ENCODE measurements around the gene GOSR2. TPM values are rescaled to one million over a fixed set of nuclear protein-coding genes. Genes with fewer than 3 reads are reported as not detected.

Gene GOSR2
- total and polyA plus RNA-seq, 2 experiments from 2014 or later: 47.7 to 62.8 TPM

DNA sequence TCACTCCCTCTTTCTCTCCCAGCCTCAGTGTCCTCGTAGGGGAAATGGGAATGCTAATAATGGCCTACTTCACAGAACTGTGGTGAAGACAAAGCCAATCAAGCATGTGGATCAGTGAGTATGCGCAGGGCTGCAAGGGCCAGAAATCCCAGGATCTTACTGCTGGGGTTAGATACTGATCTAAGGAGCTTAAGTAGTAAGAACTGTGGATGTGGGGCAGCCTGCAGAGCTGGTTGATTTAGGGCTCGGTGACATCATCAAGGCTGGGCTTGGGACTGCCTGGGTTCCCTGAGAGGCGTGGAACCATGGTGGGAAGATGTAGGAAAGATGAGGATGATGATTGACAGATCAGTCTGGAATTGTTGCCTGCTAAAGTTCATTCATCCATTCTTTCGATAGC is 25.6 kb downstream of the GOSR2 start:
- H3K27me3 ChIP-seq: peaks cover 15% of the 10 kb centered on the region
- TF ChIP-seq, protein P1, sequence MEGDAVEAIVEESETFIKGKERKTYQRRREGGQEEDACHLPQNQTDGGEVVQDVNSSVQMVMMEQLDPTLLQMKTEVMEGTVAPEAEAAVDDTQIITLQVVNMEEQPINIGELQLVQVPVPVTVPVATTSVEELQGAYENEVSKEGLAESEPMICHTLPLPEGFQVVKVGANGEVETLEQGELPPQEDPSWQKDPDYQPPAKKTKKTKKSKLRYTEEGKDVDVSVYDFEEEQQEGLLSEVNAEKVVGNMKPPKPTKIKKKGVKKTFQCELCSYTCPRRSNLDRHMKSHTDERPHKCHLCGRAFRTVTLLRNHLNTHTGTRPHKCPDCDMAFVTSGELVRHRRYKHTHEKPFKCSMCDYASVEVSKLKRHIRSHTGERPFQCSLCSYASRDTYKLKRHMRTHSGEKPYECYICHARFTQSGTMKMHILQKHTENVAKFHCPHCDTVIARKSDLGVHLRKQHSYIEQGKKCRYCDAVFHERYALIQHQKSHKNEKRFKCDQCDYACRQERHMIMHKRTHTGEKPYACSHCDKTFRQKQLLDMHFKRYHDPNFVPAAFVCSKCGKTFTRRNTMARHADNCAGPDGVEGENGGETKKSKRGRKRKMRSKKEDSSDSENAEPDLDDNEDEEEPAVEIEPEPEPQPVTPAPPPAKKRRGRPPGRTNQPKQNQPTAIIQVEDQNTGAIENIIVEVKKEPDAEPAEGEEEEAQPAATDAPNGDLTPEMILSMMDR (IDR thresholded peaks at IDR 0.05; ENCODE audit: poor library complexity): no peak
- TF ChIP-seq EZH2phosphoT487 (IDR thresholded peaks at IDR 0.05; ENCODE audit: low read depth, severe bottlenecking, unreplicated experiment) (no peak), EZH2 (IDR thresholded peaks at IDR 0.05; ENCODE audit: borderline replicate concordance) (no peak)
- no peaks in the 10 kb centered on the region for H3K9me2 ChIP-seq (replicated peaks; ENCODE audit: insufficient read depth)
- H3K79me2 ChIP-seq: no peaks in the 10 kb centered on the region
- H3K4me3 ChIP-seq: no peak overlapping the region
- no peak overlapping the region for H3K27ac ChIP-seq
- no peaks in the 10 kb centered on the region for H3K9me3 ChIP-seq (ENCODE audit: low read depth)
- H3K4me2 ChIP-seq: no peak overlapping the region
- no peaks in the 10 kb centered on the region for H4K20me1 ChIP-seq (ENCODE audit: insufficient read depth, poor library complexity, severe bottlenecking)
- DNase-seq (ENCODE audit: low spot score): no peak
- WGBS (ENCODE audit: low lambda C conversion rate, missing lambda C conversion rate): 77% methylated on average over 5 of the region's 5 CpGs
- no peaks in the 10 kb centered on the region for H3K36me3 ChIP-seq (replicated peaks; ENCODE audit: insufficient read depth, low read depth)
- H3K4me1 ChIP-seq (ENCODE audit: insufficient read depth): peaks cover 12% of the 10 kb centered on the region
- no peak overlapping the region for H2AFZ ChIP-seq

DNA sequence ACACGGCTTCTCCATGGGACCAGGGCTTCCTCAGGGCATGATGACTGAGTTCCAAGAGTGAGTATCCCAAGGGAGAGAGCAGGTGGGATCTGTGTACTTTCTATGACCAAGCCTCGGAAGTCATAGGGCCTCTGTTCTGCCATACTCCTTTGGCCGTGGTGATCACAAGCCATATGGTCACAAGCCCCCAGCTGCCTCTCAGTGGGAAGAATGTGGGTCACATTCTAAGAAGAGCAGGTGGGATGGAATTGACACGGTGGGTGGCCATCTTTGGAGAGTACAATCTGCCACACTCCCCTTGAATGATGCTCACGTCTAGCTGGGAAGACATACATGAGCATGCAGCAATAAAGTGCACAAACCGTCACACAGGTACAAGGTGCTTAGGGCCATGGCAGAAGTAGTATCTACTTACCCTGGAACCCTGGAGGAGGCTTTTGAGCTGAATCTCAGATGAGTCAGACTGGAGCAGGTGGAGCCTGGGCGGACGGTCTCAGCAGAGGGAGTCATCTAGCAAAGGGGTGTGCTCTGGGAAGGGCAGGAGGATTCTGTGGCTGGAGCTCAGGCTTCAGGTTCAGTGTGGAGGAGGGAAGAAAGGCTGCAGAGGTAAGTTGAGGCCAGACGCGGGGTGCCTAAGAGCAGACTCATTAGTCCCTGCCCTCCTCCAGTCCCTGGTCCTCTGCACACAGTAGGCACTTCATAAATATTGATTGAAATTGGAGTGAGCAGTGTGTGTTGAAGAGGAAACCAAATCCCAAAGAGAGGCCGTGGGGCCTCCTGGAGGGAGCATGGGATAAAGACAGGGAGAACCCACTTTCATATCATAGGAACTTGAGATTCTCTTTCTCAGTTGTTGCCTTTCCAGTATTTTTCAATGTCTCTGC is 26.6 kb downstream of the GOSR2 start:
- no peaks in the 10 kb centered on the region for H3K36me3 ChIP-seq (replicated peaks; ENCODE audit: insufficient read depth, low read depth)
- TF ChIP-seq, protein P1 (IDR thresholded peaks at IDR 0.05; ENCODE audit: poor library complexity): no peak
- no peaks in the 10 kb centered on the region for H3K9me2 ChIP-seq (replicated peaks; ENCODE audit: insufficient read depth)
- no peaks in the 10 kb centered on the region for H3K9me3 ChIP-seq (ENCODE audit: low read depth)
- DNase-seq (ENCODE audit: low spot score): no peak
- H3K4me2 ChIP-seq: no peak overlapping the region
- no peaks in the 10 kb centered on the region for H4K20me1 ChIP-seq (ENCODE audit: insufficient read depth, poor library complexity, severe bottlenecking)
- peaks cover 5% of the 10 kb centered on the region for H3K4me1 ChIP-seq (ENCODE audit: insufficient read depth)
- H2AFZ ChIP-seq: no peak overlapping the region
- H3K27ac ChIP-seq: no peak overlapping the region
- WGBS (ENCODE audit: low lambda C conversion rate, missing lambda C conversion rate): 89% methylated on average over 11 of the region's 11 CpGs
- H3K27me3 ChIP-seq: peaks cover 15% of the 10 kb centered on the region
- H3K4me3 ChIP-seq: no peak overlapping the region
- H3K79me2 ChIP-seq: no peaks in the 10 kb centered on the region

DNA sequence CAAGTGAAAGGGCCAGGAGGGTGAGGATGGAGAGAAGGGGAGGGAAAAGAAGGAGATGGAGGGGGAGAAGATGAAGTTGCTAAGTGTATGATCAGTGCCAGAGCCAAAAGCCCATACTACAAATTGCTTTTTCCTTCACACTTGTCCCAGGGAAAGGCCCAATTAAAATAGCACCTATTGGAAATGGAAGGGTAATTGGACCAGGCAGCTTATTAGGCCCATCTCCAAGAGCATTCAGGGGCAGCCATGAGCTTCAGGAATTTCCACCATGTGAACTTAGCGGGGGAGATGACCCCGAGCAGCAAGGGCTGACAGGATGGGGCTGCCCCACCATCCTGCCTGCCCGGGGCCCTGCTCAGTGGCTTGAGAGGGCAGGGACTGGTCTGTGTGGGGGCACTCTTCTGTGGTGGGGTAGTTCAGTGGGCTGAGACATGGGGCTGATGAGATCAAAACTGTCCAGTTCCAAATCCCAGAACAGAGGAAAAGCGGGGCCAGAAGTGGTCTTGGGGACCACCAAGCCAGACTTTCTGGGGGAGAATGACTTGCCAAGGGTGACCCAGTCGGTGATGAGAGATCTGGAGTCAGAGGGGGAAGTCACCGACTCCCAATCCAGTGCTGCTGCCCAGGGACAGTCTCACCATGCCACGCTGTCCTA is 27.5 kb downstream of the GOSR2 start:
- no peak overlapping the region for H2AFZ ChIP-seq
- 79% methylated on average over 7 of the region's 7 CpGs for WGBS (ENCODE audit: low lambda C conversion rate, missing lambda C conversion rate)
- no peaks in the 10 kb centered on the region for H4K20me1 ChIP-seq (ENCODE audit: insufficient read depth, poor library complexity, severe bottlenecking)
- no peaks in the 10 kb centered on the region for H3K9me3 ChIP-seq (ENCODE audit: low read depth)
- no peak overlapping the region for H3K4me2 ChIP-seq
- H3K4me1 ChIP-seq (ENCODE audit: insufficient read depth): no peaks in the 10 kb centered on the region
- DNase-seq (ENCODE audit: low spot score): no peak
- H3K36me3 ChIP-seq (replicated peaks; ENCODE audit: insufficient read depth, low read depth): no peaks in the 10 kb centered on the region
- H3K9me2 ChIP-seq (replicated peaks; ENCODE audit: insufficient read depth): no peaks in the 10 kb centered on the region
- H3K27ac ChIP-seq: no peak overlapping the region
- TF ChIP-seq EZH2 (IDR thresholded peaks at IDR 0.05; ENCODE audit: borderline replicate concordance) (no peak), EZH2phosphoT487 (IDR thresholded peaks at IDR 0.05; ENCODE audit: low read depth, severe bottlenecking, unreplicated experiment) (no peak)
- TF ChIP-seq, protein P1 (IDR thresholded peaks at IDR 0.05; ENCODE audit: poor library complexity): no peak
- peaks cover 15% of the 10 kb centered on the region for H3K27me3 ChIP-seq
- no peaks in the 10 kb centered on the region for H3K79me2 ChIP-seq
- no peak overlapping the region for H3K4me3 ChIP-seq

Measured in hepatocyte (in vitro differentiated cells).